Measurements from ENCODE around the gene MTMR11. TPM values are rescaled to one million over a fixed set of nuclear protein-coding genes. Genes with fewer than 3 reads are reported as not detected.
A peak's percentile ranks its signal among the peaks of the same experiment; 100 is the strongest.
"Not testable (repeated sequence)": the region's sequence is repeated elsewhere in the genome, so short reads cannot be mapped to it uniquely, and the experiment has no call there.

The MTMR11 gene
- total RNA-seq, 1 experiment from 2014 or later: 10.5 TPM

DNA sequence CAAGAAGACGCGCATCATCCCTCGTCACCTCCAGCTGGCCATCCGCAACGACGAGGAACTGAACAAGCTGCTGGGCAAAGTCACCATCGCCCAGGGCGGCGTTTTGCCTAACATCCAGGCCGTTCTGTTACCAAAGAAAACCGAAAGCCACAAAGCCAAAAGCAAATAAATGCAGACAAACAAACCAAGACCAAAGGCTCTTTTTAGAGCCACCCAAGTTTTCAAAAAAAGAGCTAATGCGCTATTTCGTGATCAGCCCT, 49.6 kb downstream of the MTMR11 start:
- H3K27me3 ChIP-seq (ENCODE audit: insufficient read depth, low read length); H3K36me3 ChIP-seq (ENCODE audit: control insufficient read depth in 1 of 2, insufficient read depth in 2 of 2, low read length in 2 of 2); H3K9me3 ChIP-seq (ENCODE audit: control insufficient read depth in 1 of 2, insufficient read depth in 1 of 2, low read depth in 1 of 2, low read length in 2 of 2); H2AFZ ChIP-seq (ENCODE audit: low read depth, low read length, poor library complexity, severe bottlenecking); RAD21 ChIA-PET (ENCODE audit: low non-redundant PET in 1 of 2, low total read pairs in 2 of 2, uncharacterized antibody in 2 of 2, unreplicated experiment in 2 of 2); H3K9me2 ChIP-seq (ENCODE audit: insufficient read depth); H4K20me1 ChIP-seq (ENCODE audit: insufficient read depth); ATAC-seq; DNase-seq (ENCODE audit: low read depth, low spot score); H3K79me2 ChIP-seq (ENCODE audit: insufficient read depth, low read length); BruUV-seq (replicated peaks); intact Hi-C loops (cut with micrococcal nuclease): not testable (repeated sequence)
- H3K4me3 ChIP-seq (replicated peaks in 1 of 2; ENCODE audit: low read depth in 1 of 2, low read length in 2 of 2): peak overlapping the region; percentile 50 to 63
- H3K9ac ChIP-seq (ENCODE audit: low read length): peak overlapping the region; percentile 87
- ChIA-PET CTCF (interaction anchor here (1.0 to 3.3 kb wide), 4 partner anchors 53 to 300 kb away, joined by 4 to 17 read pairs (median 10); no protein-coding TSS in a partner anchor), POLR2A (interaction anchor here (0.9 to 5.5 kb wide), 24 partner anchors 10 to 300 kb away, joined by 3 to 46 read pairs (median 8); partner anchors contain the start of genes BOLA1, MTMR11, OTUD7B and VPS45)
- TF ChIP-seq POLR2A (IDR thresholded peaks at IDR 0.05; ENCODE audit: borderline replicate concordance, extremely low read depth, insufficient read depth, insufficient read length): peak; percentile 95
- peak; percentile 70 for TF ChIP-seq POLR2AphosphoS5 (IDR thresholded peaks at IDR 0.05; ENCODE audit: low read depth, low read length)
- peak overlapping the region; percentile 100 for H3K27ac ChIP-seq (ENCODE audit: low read depth, low read length)
- H3K4me2 ChIP-seq (ENCODE audit: low read length): peak overlapping the region; percentile 91
- H3K4me1 ChIP-seq (ENCODE audit: control insufficient read depth in 1 of 2, insufficient read depth in 2 of 2, low read length in 2 of 2): peaks cover 22 to 45% of the 10 kb centered on the region in 2 experiments

DNA sequence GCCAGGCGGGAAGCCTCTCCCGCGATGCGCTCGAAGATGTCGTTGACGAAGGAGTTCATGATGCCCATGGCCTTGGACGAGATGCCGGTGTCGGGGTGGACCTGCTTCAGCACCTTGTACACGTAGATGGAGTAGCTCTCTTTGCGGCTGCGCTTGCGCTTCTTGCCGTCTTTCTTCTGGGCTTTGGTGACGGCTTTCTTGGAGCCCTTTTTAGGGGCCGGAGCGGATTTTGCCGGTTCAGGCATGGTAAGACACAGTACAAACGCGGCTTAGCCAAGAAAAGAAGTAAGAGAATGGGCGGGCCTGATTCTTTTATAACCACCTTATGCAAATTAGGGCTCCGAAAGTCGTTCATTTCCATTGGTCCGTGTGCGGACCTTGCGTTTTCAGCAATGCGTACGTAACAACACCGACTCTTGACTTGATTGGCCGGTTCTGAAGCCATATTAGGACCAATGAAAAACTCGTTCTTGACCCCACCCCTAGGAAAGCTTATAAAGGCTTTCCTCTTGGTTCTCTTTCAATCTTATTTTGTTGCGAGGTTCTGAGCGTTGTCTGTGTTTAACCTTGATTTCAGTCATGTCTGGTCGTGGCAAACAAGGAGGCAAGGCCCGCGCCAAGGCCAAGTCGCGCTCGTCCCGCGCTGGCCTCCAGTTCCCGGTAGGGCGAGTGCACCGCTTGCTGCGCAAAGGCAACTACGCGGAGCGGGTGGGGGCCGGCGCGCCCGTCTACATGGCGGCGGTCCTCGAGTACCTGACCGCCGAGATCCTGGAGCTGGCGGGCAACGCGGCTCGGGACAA, 50.1 kb downstream of the MTMR11 start:
- no peaks in the 10 kb centered on the region for H3K27me3 ChIP-seq (ENCODE audit: insufficient read depth, low read length)
- peak overlapping the region; percentile 50 to 63 for H3K4me3 ChIP-seq (replicated peaks in 1 of 2; ENCODE audit: low read depth in 1 of 2, low read length in 2 of 2)
- ChIA-PET CTCF (interaction anchor here (1.1 to 3.3 kb wide), 3 partner anchors 164 to 301 kb away, joined by 4 to 17 read pairs (median 16); no protein-coding TSS in a partner anchor), RAD21 (ENCODE audit: low non-redundant PET in 1 of 2, low total read pairs in 2 of 2, uncharacterized antibody in 2 of 2, unreplicated experiment in 2 of 2) (no interaction called here), POLR2A (interaction anchor here (0.8 to 5.5 kb wide), 23 partner anchors 9 to 300 kb away, joined by 3 to 46 read pairs (median 9); partner anchors contain the start of genes MTMR11, OTUD7B and VPS45)
- peak overlapping the region; percentile 91 for H3K4me2 ChIP-seq (ENCODE audit: low read length)
- H3K9ac ChIP-seq (ENCODE audit: low read length): peak overlapping the region; percentile 87
- peaks cover 22 to 45% of the 10 kb centered on the region in 2 experiments for H3K4me1 ChIP-seq (ENCODE audit: control insufficient read depth in 1 of 2, insufficient read depth in 2 of 2, low read length in 2 of 2)
- intact Hi-C loops (cut with micrococcal nuclease): no loop called here
- H3K27ac ChIP-seq (ENCODE audit: low read depth, low read length): peak overlapping the region; percentile 100
- ATAC-seq (peak; percentile 63), DNase-seq (ENCODE audit: low read depth, low spot score) (peak; percentile 99)
- BruUV-seq (replicated peaks): TSS peak; percentile 97
- no peaks in the 10 kb centered on the region for H3K9me2 ChIP-seq (ENCODE audit: insufficient read depth)
- no peaks in the 10 kb centered on the region for H3K9me3 ChIP-seq (ENCODE audit: control insufficient read depth in 1 of 2, insufficient read depth in 1 of 2, low read depth in 1 of 2, low read length in 2 of 2)
- no peaks in the 10 kb centered on the region for H4K20me1 ChIP-seq (ENCODE audit: insufficient read depth)
- H3K36me3 ChIP-seq (ENCODE audit: control insufficient read depth in 1 of 2, insufficient read depth in 2 of 2, low read length in 2 of 2): no peaks in the 10 kb centered on the region
- H2AFZ ChIP-seq (ENCODE audit: low read depth, low read length, poor library complexity, severe bottlenecking): no peak overlapping the region
- no peaks in the 10 kb centered on the region for H3K79me2 ChIP-seq (ENCODE audit: insufficient read depth, low read length)
- TF ChIP-seq, protein P1, sequence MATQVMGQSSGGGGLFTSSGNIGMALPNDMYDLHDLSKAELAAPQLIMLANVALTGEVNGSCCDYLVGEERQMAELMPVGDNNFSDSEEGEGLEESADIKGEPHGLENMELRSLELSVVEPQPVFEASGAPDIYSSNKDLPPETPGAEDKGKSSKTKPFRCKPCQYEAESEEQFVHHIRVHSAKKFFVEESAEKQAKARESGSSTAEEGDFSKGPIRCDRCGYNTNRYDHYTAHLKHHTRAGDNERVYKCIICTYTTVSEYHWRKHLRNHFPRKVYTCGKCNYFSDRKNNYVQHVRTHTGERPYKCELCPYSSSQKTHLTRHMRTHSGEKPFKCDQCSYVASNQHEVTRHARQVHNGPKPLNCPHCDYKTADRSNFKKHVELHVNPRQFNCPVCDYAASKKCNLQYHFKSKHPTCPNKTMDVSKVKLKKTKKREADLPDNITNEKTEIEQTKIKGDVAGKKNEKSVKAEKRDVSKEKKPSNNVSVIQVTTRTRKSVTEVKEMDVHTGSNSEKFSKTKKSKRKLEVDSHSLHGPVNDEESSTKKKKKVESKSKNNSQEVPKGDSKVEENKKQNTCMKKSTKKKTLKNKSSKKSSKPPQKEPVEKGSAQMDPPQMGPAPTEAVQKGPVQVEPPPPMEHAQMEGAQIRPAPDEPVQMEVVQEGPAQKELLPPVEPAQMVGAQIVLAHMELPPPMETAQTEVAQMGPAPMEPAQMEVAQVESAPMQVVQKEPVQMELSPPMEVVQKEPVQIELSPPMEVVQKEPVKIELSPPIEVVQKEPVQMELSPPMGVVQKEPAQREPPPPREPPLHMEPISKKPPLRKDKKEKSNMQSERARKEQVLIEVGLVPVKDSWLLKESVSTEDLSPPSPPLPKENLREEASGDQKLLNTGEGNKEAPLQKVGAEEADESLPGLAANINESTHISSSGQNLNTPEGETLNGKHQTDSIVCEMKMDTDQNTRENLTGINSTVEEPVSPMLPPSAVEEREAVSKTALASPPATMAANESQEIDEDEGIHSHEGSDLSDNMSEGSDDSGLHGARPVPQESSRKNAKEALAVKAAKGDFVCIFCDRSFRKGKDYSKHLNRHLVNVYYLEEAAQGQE (IDR thresholded peaks at IDR 0.05; ENCODE audit: low read depth): no peak
- TF ChIP-seq JUND (IDR thresholded peaks at IDR 0.05) (peak; percentile 72), EZH2phosphoT487 (IDR thresholded peaks at IDR 0.05; ENCODE audit: borderline replicate concordance) (no peak), ZNF274 (IDR thresholded peaks at IDR 0.05; ENCODE audit: low read depth, low read length) (no peak), RAD21 (IDR thresholded peaks at IDR 0.05; ENCODE audit: low read depth) (0 out of 2 replicates have a peak, but pooled peaks have one; percentile 13), CEBPB (IDR thresholded peaks at IDR 0.05; ENCODE audit: low read depth) (peak; percentile 79), CBX3 (IDR thresholded peaks at IDR 0.05; ENCODE audit: low read depth) (peak; percentile 66), SP1 (IDR thresholded peaks at IDR 0.05; ENCODE audit: low read depth) (peak; percentile 97), POLR2AphosphoS5 (IDR thresholded peaks at IDR 0.05; ENCODE audit: low read depth, low read length) (peak; percentile 77), FOSL1 (IDR thresholded peaks at IDR 0.05; ENCODE audit: low read depth) (peak; percentile 19; the same call in 1 of the 2 replicates)
- TF ChIP-seq, protein P2, sequence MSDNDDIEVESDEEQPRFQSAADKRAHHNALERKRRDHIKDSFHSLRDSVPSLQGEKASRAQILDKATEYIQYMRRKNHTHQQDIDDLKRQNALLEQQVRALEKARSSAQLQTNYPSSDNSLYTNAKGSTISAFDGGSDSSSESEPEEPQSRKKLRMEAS (IDR thresholded peaks at IDR 0.05): peak; percentile 34; the same call in 1 of the 2 replicates
- TF ChIP-seq, protein P3, sequence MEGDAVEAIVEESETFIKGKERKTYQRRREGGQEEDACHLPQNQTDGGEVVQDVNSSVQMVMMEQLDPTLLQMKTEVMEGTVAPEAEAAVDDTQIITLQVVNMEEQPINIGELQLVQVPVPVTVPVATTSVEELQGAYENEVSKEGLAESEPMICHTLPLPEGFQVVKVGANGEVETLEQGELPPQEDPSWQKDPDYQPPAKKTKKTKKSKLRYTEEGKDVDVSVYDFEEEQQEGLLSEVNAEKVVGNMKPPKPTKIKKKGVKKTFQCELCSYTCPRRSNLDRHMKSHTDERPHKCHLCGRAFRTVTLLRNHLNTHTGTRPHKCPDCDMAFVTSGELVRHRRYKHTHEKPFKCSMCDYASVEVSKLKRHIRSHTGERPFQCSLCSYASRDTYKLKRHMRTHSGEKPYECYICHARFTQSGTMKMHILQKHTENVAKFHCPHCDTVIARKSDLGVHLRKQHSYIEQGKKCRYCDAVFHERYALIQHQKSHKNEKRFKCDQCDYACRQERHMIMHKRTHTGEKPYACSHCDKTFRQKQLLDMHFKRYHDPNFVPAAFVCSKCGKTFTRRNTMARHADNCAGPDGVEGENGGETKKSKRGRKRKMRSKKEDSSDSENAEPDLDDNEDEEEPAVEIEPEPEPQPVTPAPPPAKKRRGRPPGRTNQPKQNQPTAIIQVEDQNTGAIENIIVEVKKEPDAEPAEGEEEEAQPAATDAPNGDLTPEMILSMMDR (IDR thresholded peaks at IDR 0.05 in 2 of 3, conservative IDR thresholded peaks at IDR 0.05 in 1 of 3; ENCODE audit: borderline replicate concordance in 1 of 3, insufficient read depth in 1 of 3, low read depth in 2 of 3, low read length in 2 of 3): no peak

Data from HCT116 (cell line).